ENCODE measurements around the gene TENM4. TPM values are rescaled to one million over a fixed set of nuclear protein-coding genes. Genes with fewer than 3 reads are reported as not detected.

TENM4 gene
- total and polyA plus RNA-seq, 2 of the 13 experiments (the other 11 are each of a cell fraction or from before 2014, with no cell fraction given): not detected

DNA sequence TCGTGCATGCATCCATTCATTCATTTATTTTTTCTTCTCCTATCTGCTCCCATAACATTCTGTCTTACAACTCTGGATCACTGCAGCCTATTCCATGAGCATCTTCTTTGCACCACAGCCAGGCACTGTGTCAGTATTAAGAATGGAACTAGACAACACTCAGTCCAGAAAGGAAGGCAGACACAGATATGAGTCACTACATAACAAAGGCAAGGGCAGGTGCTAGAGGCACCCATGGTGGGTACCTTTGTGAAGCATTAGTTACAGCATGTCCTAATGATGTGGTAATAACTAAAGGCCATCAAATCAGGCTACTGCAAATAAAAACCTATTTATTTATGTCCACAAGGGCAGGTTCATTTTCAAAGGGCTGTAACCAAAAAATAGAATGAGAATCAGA is 28.1 kb downstream of the TENM4 start (continued):
- TF ChIP-seq, protein P1, sequence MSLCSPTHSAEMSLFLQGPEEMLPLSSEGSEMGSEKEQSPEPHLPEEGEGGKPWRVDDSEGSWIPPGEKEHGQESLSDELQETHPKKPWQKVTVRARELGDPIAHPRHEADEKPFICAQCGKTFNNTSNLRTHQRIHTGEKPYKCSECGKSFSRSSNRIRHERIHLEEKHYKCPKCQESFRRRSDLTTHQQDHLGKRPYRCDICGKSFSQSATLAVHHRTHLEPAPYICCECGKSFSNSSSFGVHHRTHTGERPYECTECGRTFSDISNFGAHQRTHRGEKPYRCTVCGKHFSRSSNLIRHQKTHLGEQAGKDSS (CRISPR knock-in tag; IDR thresholded peaks at IDR 0.05; ENCODE audit: borderline replicate concordance, low read depth): no peak
- no peak for TF ChIP-seq KLF15 (CRISPR knock-in tag; IDR thresholded peaks at IDR 0.05; ENCODE audit: borderline replicate concordance)

DNA sequence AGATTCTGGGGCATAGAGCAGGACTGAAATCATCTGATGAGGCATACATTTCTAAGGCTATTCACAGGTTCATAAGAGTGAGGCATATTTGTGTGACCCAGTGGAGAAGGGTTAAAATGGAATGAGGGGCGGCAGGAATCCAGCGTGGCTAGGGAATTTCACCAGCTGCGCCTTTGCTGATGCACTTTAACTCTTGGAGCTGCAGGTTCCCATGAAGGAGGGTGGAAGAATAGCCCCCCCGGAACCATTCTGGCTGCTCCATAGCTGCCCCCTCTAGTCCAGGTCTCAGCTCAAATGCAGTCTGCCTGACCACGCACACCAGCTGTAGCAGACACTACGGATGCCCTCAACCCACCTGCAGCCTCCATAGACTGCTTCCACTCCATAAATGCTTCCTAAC is 31.5 kb downstream of the TENM4 start:
- peaks cover 0 to 4% of the 10 kb centered on the region in 2 experiments; a peak in 1 of 5 replicates for H3K27me3 ChIP-seq (ENCODE audit: control insufficient read depth in 1 of 2, insufficient read depth in 2 of 2, low read length in 2 of 2)
- H3K4me2 ChIP-seq (ENCODE audit: low read depth, low read length): no peak overlapping the region
- CTCF ChIA-PET (ENCODE audit: low intra/inter-chr PET ratio, low total read pairs): no interaction called here
- no peak for FAIRE-seq
- in situ Hi-C loops (cut with HindIII; ENCODE audit: extremely low pct_ligation_motif_present, low pct_unique_long_range_greater_than_20kb) (no loop called here), intact Hi-C loops (cut with micrococcal nuclease; ENCODE audit: unreplicated experiment) (loop anchor here (10.0 kb wide), 1 partner anchor 745 kb away; no protein-coding TSS in a partner anchor)
- 14% methylated on average over 3 of the region's 6 CpGs for WGBS (ENCODE audit: low lambda C conversion rate)
- no peak overlapping the region for H3K9ac ChIP-seq (ENCODE audit: insufficient read depth, low read depth, low read length)
- H3K4me3 ChIP-seq (replicated peaks in 1 of 3; ENCODE audit: insufficient read depth in 1 of 3, low read depth in 2 of 3, low read length in 3 of 3): no peak overlapping the region
- TF ChIP-seq JUN (CRISPR knock-in tag; IDR thresholded peaks at IDR 0.05): no peak
- no peak for TF ChIP-seq MXI1 (IDR thresholded peaks at IDR 0.05; ENCODE audit: borderline replicate concordance, low read depth, low read length)
- no peak for TF ChIP-seq RELA (CRISPR knock-in tag; IDR thresholded peaks at IDR 0.05)
- TF ChIP-seq, protein P2, sequence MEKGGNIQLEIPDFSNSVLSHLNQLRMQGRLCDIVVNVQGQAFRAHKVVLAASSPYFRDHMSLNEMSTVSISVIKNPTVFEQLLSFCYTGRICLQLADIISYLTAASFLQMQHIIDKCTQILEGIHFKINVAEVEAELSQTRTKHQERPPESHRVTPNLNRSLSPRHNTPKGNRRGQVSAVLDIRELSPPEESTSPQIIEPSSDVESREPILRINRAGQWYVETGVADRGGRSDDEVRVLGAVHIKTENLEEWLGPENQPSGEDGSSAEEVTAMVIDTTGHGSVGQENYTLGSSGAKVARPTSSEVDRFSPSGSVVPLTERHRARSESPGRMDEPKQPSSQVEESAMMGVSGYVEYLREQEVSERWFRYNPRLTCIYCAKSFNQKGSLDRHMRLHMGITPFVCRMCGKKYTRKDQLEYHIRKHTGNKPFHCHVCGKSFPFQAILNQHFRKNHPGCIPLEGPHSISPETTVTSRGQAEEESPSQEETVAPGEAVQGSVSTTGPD (CRISPR knock-in tag; IDR thresholded peaks at IDR 0.05): no peak
- TF ChIP-seq DNMT3B (CRISPR knock-in tag; conservative IDR thresholded peaks at IDR 0.05): no peak
- TF ChIP-seq REXO4 (CRISPR knock-in tag; IDR thresholded peaks at IDR 0.05; ENCODE audit: borderline replicate concordance): no peak
- TF ChIP-seq, protein P3, sequence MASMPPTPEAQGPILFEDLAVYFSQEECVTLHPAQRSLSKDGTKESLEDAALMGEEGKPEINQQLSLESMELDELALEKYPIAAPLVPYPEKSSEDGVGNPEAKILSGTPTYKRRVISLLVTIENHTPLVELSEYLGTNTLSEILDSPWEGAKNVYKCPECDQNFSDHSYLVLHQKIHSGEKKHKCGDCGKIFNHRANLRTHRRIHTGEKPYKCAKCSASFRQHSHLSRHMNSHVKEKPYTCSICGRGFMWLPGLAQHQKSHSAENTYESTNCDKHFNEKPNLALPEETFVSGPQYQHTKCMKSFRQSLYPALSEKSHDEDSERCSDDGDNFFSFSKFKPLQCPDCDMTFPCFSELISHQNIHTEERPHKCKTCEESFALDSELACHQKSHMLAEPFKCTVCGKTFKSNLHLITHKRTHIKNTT (CRISPR knock-in tag; IDR thresholded peaks at IDR 0.05): no peak
- TF ChIP-seq, protein P4, sequence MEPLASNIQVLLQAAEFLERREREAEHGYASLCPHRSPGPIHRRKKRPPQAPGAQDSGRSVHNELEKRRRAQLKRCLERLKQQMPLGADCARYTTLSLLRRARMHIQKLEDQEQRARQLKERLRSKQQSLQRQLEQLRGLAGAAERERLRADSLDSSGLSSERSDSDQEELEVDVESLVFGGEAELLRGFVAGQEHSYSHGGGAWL (CRISPR knock-in tag; IDR thresholded peaks at IDR 0.05): no peak
- TF ChIP-seq CENPX (CRISPR knock-in tag; IDR thresholded peaks at IDR 0.05): no peak
- TF ChIP-seq PAWR (CRISPR knock-in tag; IDR thresholded peaks at IDR 0.05; ENCODE audit: borderline replicate concordance): no peak
- TF ChIP-seq HOXA3 (CRISPR knock-in tag; IDR thresholded peaks at IDR 0.05): no peak
- no peak for TF ChIP-seq PRPF4 (IDR thresholded peaks at IDR 0.05; ENCODE audit: low read depth, low read length, poor library complexity, severe bottlenecking)
- no peak for TF ChIP-seq GPN1 (CRISPR knock-in tag; IDR thresholded peaks at IDR 0.05; ENCODE audit: borderline replicate concordance)
- no peaks in the 10 kb centered on the region for H3K36me3 ChIP-seq (replicated peaks in 1 of 2; ENCODE audit: control insufficient read depth in 1 of 2, insufficient read depth in 2 of 2, low read length in 2 of 2)
- H3K79me2 ChIP-seq (ENCODE audit: insufficient read depth, low read length): no peaks in the 10 kb centered on the region
- no peaks in the 10 kb centered on the region for H4K20me1 ChIP-seq (ENCODE audit: insufficient read depth, low read length)
- no peak overlapping the region for H3K27ac ChIP-seq (ENCODE audit: extremely low read length, insufficient read depth, low read length)
- no TSS peak for BruUV-seq (replicated peaks)
- no peaks in the 10 kb centered on the region for H3K9me3 ChIP-seq (ENCODE audit: low read length)
- no peaks in the 10 kb centered on the region for H3K4me1 ChIP-seq (ENCODE audit: insufficient read depth, low read length)
- no peak for DNase-seq (ENCODE audit: low spot score)
- ATAC-seq: no peak
- POLR2A ChIA-PET: no interaction called here
- no peak overlapping the region for H2AFZ ChIP-seq (ENCODE audit: low read length)

All from HepG2 (cell line).